Upper lobe of right lung (tissue), 1 donor: Measurements from ENCODE around the gene WLS. TPM values are rescaled to one million over a fixed set of nuclear protein-coding genes. Genes with fewer than 3 reads are reported as not detected.

ENCODE experiments used
- ATAC-seq: fragments of 200-7000 bp; cut with Tn5 transposase; one replicate; pipeline ENCODE4 v1.9.1; 2020; ENCODE audit warnings: mild to moderate bottlenecking, moderate library complexity
- DNase-seq: peaks from one replicate; pipeline ENCODE4 v3.0.0-alpha.2; 2020
- H3K27ac ChIP-seq: fragments of 200-600 bp; one replicate; pipeline ENCODE4 v1.8.0; 2022
- H3K27me3 ChIP-seq: fragments of 200-600 bp; one replicate; pipeline ENCODE4 v1.8.0; 2022; ENCODE audit warnings: mild to moderate bottlenecking
- H3K36me3 ChIP-seq: fragments of 200-600 bp; one replicate; pipeline ENCODE4 v1.8.0; 2022
- H3K4me1 ChIP-seq: fragments of 200-600 bp; one replicate; pipeline ENCODE4 v1.8.0; 2022
- H3K4me3 ChIP-seq: fragments of 200-600 bp; one replicate; pipeline ENCODE4 v1.8.0; 2022; ENCODE audit warnings: mild to moderate bottlenecking
- H3K9me3 ChIP-seq: fragments of 200-600 bp; one replicate; pipeline ENCODE4 v1.8.0; 2022
- CTCF ChIP-seq: fragments of 200-600 bp; IDR thresholded peaks from one replicate; pipeline ENCODE4 v1.8.0; 2022; ENCODE audit warnings: antibody characterized with exemption
- intact Hi-C: fragments of 100-400 bp; cut with DNase I; formaldehyde crosslinking; loops from one replicate; pipeline ENCODE4 v1.11.0; 2022
- total RNA-seq: library from RNA; stranded (reverse); fragmentation: NEBNext Ultra II Directional; extraction: Animal tissue kit (Norgen Biotek cat#: 25700); gene quantifications from one replicate; pipeline ENCODE4 v1.2.1, GENCODE V29; 2021
- donor health status: DM: no; HTN: yes; CAD: no; lungs with severe emphysema.

WLS gene
- total RNA-seq, 1 donor from 2014 or later, result 89.8 TPM

GRCh38 chr1:68140536-68140935 lies 91.8 kb downstream of the WLS start:
- H3K27ac ChIP-seq, result no peak overlapping the region
- TF ChIP-seq CTCF, result no peak
- no peak for DNase-seq
- no peak overlapping the region for H3K4me3 ChIP-seq
- no peak for ATAC-seq
- no peaks in the 10 kb centered on the region for H3K27me3 ChIP-seq
- peaks cover 6% of the 10 kb centered on the region for H3K4me1 ChIP-seq
- peaks cover 31% of the 10 kb centered on the region for H3K36me3 ChIP-seq
- intact Hi-C loops, result no loop called here
- no peaks in the 10 kb centered on the region for H3K9me3 ChIP-seq

- ATAC-seq (no peak), DNase-seq (no peak)
- no peaks in the 10 kb centered on the region for H3K9me3 ChIP-seq
- intact Hi-C loops, result no loop called here
- no peak overlapping the region for H3K27ac ChIP-seq
- peaks cover 1% of the 10 kb centered on the region for H3K4me1 ChIP-seq
- no peak for TF ChIP-seq CTCF
- no peak overlapping the region for H3K4me3 ChIP-seq
- no peaks in the 10 kb centered on the region for H3K27me3 ChIP-seq
- peaks cover 18% of the 10 kb centered on the region for H3K36me3 ChIP-seq
Measured at GRCh38 chr1:68136187-68136586, 96.1 kb downstream of the WLS start.

GRCh38 chr1:68132426-68133130 lies 99.7 kb downstream of the WLS start:
- TF ChIP-seq CTCF, result no peak
- Histone ChIP-seq H3K36me3 (peaks cover 12% of the 10 kb centered on the region), H3K4me1 (no peaks in the 10 kb centered on the region), H3K27me3 (no peaks in the 10 kb centered on the region), H3K27ac (no peak overlapping the region), H3K9me3 (no peaks in the 10 kb centered on the region), H3K4me3 (no peak overlapping the region)
- intact Hi-C loops, result no loop called here
- ATAC-seq (no peak), DNase-seq (no peak)

GRCh38 chr1:68131261-68131660 lies 101.1 kb downstream of the WLS start:
- intact Hi-C loops, result no loop called here
- DNase-seq, result no peak
- Histone ChIP-seq H3K36me3 (peaks cover 14% of the 10 kb centered on the region), H3K27ac (no peak overlapping the region), H3K27me3 (no peaks in the 10 kb centered on the region), H3K4me3 (no peak overlapping the region), H3K4me1 (no peaks in the 10 kb centered on the region), H3K9me3 (no peaks in the 10 kb centered on the region)
- no peak for TF ChIP-seq CTCF
- ATAC-seq, result no peak

GRCh38 chr1:68129536-68130250 lies 102.6 kb downstream of the WLS start:
- Histone ChIP-seq H3K27ac (no peak overlapping the region), H3K4me1 (no peaks in the 10 kb centered on the region), H3K9me3 (no peaks in the 10 kb centered on the region), H3K36me3 (peaks cover 16% of the 10 kb centered on the region), H3K4me3 (no peak overlapping the region), H3K27me3 (no peaks in the 10 kb centered on the region)
- TF ChIP-seq CTCF, result no peak
- no peak for DNase-seq
- no peak for ATAC-seq
- intact Hi-C loops, result loop anchor here (10.0 kb wide), 1 partner anchor 195 kb away; no protein-coding TSS in a partner anchor
